ENCODE data around the gene SUCLG2. TPM values are rescaled to one million over a fixed set of nuclear protein-coding genes. Genes with fewer than 3 reads are reported as not detected.

Gene SUCLG2
- total and polyA plus RNA-seq, 2 of the 4 experiments (the other 2 are of a cell fraction): 26.8 to 34.6 TPM

DNA sequence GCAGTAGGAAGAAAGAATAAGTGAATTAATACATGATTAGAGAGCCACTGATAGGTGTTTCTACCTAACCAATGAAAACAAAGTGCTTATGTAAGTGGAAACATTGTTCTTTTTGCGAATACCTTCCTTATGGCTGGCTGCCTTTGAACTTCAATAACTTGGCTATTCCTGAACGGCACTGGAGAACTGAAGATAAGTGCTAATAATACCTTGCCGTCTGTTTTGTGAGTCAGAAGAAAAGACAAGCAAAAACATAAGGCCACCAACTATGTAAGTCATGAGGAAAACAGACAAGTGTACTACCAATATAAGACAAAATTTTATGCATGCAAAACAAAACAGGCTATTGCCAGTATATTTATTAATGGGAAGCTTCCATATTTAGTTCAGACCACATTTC lies 160.6 kb downstream of the SUCLG2 start:
- Histone ChIP-seq H2AFZ (replicated peaks; ENCODE audit: low read length, poor library complexity) (no peak overlapping the region), H4K20me1 (ENCODE audit: insufficient read depth, low read length) (no peaks in the 10 kb centered on the region), H3K79me1 (ENCODE audit: low read depth in 1 of 2, low read length in 2 of 2) (no peaks in the 10 kb centered on the region), H4K5ac (ENCODE audit: low read depth, low read length) (no peak overlapping the region), H4K91ac (ENCODE audit: insufficient read depth, low read depth, low read length) (no peak overlapping the region), H3K27ac (ENCODE audit: insufficient read depth, low read length) (no peak overlapping the region), H4K8ac (ENCODE audit: low read depth in 2 of 2, low read length in 2 of 2) (no peak overlapping the region), H3K36me3 (ENCODE audit: control insufficient read depth, insufficient read depth, low read length) (peaks cover 2% of the 10 kb centered on the region; the same call in 1 of the 2 replicates), H2BK15ac (ENCODE audit: low read depth, low read length) (no peak overlapping the region), H3K4me3 (ENCODE audit: insufficient read depth, low read depth, low read length) (no peak overlapping the region), H3K9me1 (ENCODE audit: insufficient read depth, low read length) (no peaks in the 10 kb centered on the region), H3K18ac (ENCODE audit: low read depth, low read length) (no peak overlapping the region), H3K56ac (ENCODE audit: extremely low read depth, insufficient read depth, low read length) (no peak overlapping the region), H2BK20ac (ENCODE audit: low read depth, low read length) (no peak overlapping the region), H3K14ac (replicated peaks; ENCODE audit: low read depth, low read length) (no peak overlapping the region), H3K9ac (ENCODE audit: low read depth, low read length) (no peak overlapping the region), H3K27me3 (ENCODE audit: control insufficient read depth, insufficient read depth, low read length) (no peaks in the 10 kb centered on the region), H2AK9ac (replicated peaks; ENCODE audit: low read depth, low read length, poor library complexity) (no peak overlapping the region), H3K4me1 (ENCODE audit: control insufficient read depth, insufficient read depth, low read length) (no peaks in the 10 kb centered on the region), H3K4me2 (ENCODE audit: low read depth, low read length) (no peak overlapping the region), H2BK120ac (ENCODE audit: low read depth, low read length) (no peak overlapping the region), H2AK5ac (ENCODE audit: low read depth, low read length) (no peak overlapping the region), H2BK5ac (ENCODE audit: low read depth, low read length, poor library complexity, severe bottlenecking) (no peak overlapping the region), H3K9me3 (ENCODE audit: control insufficient read depth, insufficient read depth, low read length) (no peaks in the 10 kb centered on the region), H3K4ac (ENCODE audit: low read depth, low read length) (no peak overlapping the region), H3K23ac (ENCODE audit: low read depth, low read length) (no peak overlapping the region)
- POLR2A ChIA-PET (ENCODE audit: unreplicated experiment): no interaction called here
- intact Hi-C loops (cut with micrococcal nuclease) (no loop called here), in situ Hi-C loops (cut with MboI; ENCODE audit: low sequenced_read_pairs) (no loop called here), dilution Hi-C loops (cut with HindIII; ENCODE audit: low sequenced_read_pairs, unreplicated experiment) (no loop called here)
- WGBS, 2 experiments (ENCODE audit: extremely low coverage in 2 of 2, insufficient read length in 1 of 2): no CpG with 5 or more reads among the region's 3 CpGs
- TF ChIP-seq RCOR1 (IDR thresholded peaks at IDR 0.05; ENCODE audit: insufficient replicate concordance, low read length): no peak
- TF ChIP-seq BHLHE40 (IDR thresholded peaks at IDR 0.05; ENCODE audit: low read depth, low read length): no peak
- TF ChIP-seq CHD1 (IDR thresholded peaks at IDR 0.05; ENCODE audit: low read depth, low read length): no peak
- TF ChIP-seq, protein P1, sequence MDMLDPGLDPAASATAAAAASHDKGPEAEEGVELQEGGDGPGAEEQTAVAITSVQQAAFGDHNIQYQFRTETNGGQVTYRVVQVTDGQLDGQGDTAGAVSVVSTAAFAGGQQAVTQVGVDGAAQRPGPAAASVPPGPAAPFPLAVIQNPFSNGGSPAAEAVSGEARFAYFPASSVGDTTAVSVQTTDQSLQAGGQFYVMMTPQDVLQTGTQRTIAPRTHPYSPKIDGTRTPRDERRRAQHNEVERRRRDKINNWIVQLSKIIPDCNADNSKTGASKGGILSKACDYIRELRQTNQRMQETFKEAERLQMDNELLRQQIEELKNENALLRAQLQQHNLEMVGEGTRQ (IDR thresholded peaks at IDR 0.05; ENCODE audit: low read depth, low read length): no peak
- no peak for TF ChIP-seq FOS (IDR thresholded peaks at IDR 0.05; ENCODE audit: low read depth, low read length)
- no peak for TF ChIP-seq MXI1 (IDR thresholded peaks at IDR 0.05; ENCODE audit: borderline replicate concordance, low read depth, low read length)
- TF ChIP-seq, protein P2, sequence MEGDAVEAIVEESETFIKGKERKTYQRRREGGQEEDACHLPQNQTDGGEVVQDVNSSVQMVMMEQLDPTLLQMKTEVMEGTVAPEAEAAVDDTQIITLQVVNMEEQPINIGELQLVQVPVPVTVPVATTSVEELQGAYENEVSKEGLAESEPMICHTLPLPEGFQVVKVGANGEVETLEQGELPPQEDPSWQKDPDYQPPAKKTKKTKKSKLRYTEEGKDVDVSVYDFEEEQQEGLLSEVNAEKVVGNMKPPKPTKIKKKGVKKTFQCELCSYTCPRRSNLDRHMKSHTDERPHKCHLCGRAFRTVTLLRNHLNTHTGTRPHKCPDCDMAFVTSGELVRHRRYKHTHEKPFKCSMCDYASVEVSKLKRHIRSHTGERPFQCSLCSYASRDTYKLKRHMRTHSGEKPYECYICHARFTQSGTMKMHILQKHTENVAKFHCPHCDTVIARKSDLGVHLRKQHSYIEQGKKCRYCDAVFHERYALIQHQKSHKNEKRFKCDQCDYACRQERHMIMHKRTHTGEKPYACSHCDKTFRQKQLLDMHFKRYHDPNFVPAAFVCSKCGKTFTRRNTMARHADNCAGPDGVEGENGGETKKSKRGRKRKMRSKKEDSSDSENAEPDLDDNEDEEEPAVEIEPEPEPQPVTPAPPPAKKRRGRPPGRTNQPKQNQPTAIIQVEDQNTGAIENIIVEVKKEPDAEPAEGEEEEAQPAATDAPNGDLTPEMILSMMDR (conservative IDR thresholded peaks at IDR 0.05; ENCODE audit: low read depth, low read length): no peak
- TF ChIP-seq MAFK (IDR thresholded peaks at IDR 0.05; ENCODE audit: low read depth, low read length): no peak
- no peak for TF ChIP-seq POLR2A (IDR thresholded peaks at IDR 0.05; ENCODE audit: low read depth, low read length)
- no peak for TF ChIP-seq RAD21 (IDR thresholded peaks at IDR 0.05; ENCODE audit: low read length)
- CTCF ChIA-PET: no interaction called here
- BruUV-seq (replicated peaks): no TSS peak
- ATAC-seq (ENCODE audit: low read depth) (no peak), DNase-seq (no peak)

All from IMR-90 (cell line).